Right ventricle myocardium superior (tissue), 1 donor: ENCODE results near the gene TMEM163. TPM values are rescaled to one million over a fixed set of nuclear protein-coding genes. Genes with fewer than 3 reads are reported as not detected.
"Not testable (repeated sequence)": the region's sequence is repeated elsewhere in the genome, so short reads cannot be mapped to it uniquely, and the experiment has no call there.

ENCODE experiments used
- ATAC-seq: fragments of 200-7000 bp; cut with Tn5 transposase; one replicate; pipeline ENCODE4 v1.9.1; 2020; ENCODE audit warnings: mild to moderate bottlenecking; ENCODE audit not compliant: poor library complexity
- DNase-seq: peaks from one replicate; pipeline ENCODE4 v3.0.0-alpha.2; 2020
- intact Hi-C: fragments of 100-400 bp; cut with DNase I; formaldehyde crosslinking; loops from one replicate; pipeline ENCODE4 v1.11.2; 2022
- total RNA-seq: library from RNA; stranded (reverse); fragmentation: NEBNext Ultra II Directional; extraction: Animal tissue kit (Norgen Biotek cat#: 25700); gene quantifications from one replicate; pipeline ENCODE4 v1.2.1, GENCODE V29; 2021
- donor health status: DM: no; HTN: yes; CAD: no; lungs with severe emphysema.

The TMEM163 gene
- total RNA-seq, 1 donor from 2014 or later: 0.38 TPM

DNA sequence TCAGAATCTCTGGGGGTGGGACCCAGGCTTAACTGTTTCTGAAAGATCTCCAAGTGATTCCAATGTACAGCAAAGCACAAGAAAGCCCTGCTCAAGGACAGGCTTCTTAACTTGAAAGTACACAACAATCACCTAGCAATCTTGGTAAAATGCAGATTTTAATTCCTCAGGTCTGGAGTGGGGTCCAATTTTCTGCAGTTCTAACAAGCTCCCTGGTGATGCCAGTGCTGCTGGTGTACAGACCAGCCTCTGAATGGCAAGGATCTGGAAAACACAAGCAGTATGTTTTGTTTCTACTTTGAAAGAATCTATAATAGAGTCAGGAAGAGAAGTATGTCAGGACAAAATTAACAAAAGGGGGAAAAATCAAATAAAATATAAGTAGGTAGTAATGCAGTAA is 7.8 kb upstream of the TMEM163 start:
- DNase-seq: no peak
- intact Hi-C loops: no loop called here

DNA sequence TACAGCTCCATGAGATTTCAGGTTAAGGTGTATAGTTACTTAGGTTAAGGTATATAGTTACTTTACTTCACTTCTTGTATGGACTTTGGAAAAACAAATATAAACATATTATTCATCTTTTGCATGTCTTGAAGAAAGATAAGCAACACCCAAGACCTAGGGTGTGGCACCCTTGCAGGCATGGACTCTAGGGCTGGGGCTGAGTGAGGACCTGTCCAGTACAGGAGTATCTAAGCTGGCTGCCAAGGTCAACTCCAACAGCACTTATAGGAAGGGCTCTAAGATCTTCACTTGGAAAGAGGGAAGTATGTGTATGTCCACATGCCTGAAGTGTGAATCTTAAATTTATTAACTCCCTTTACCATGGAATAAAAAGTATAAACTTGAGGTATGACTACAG is 7.1 kb upstream of the TMEM163 start:
- ATAC-seq: no peak
- intact Hi-C loops: no loop called here
- no peak for DNase-seq

More for the DNA sequence above, 7.8 kb upstream of the TMEM163 start:
- no peak for ATAC-seq

DNA sequence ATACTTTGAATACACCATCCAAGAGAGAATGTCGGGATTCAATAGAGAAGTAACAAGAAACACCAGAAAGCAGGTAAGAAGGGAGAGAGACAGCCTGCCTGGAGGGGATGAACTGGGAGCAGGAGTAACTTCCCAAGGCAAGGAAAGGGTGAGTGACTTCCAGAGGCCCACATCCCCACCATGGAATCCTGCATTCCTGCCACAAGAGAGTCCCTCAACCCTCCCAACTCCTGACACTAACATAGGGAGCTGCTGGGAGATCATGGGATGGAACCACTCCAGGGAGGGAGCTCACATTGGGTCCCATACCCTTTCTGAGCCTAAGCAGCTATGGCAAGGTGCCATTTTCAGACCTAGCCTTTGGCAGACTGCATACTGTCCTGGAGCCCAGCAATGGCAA is 5.5 kb upstream of the TMEM163 start:
- ATAC-seq: no peak
- DNase-seq: no peak
- intact Hi-C loops: no loop called here

DNA sequence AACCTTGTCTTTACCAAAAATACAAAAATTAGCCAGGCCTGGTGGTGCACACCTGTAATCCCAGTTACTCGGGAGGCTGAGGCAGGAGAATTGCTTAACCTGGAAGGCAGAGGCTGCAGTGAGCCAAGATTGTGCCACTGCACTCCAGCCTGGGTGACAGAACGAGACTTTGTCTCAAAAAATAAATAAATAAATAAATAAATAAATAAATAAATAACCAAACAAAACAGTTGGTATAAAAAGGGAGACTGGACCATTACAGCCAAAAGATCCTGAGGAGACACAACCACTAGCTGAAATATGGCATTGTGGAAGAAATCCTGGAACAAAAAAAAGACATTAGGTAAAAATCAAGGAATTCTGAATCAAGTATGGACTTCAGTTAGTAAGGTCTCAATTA is 4.9 kb upstream of the TMEM163 start:
- DNase-seq, intact Hi-C loops, ATAC-seq: not testable (repeated sequence)

DNA sequence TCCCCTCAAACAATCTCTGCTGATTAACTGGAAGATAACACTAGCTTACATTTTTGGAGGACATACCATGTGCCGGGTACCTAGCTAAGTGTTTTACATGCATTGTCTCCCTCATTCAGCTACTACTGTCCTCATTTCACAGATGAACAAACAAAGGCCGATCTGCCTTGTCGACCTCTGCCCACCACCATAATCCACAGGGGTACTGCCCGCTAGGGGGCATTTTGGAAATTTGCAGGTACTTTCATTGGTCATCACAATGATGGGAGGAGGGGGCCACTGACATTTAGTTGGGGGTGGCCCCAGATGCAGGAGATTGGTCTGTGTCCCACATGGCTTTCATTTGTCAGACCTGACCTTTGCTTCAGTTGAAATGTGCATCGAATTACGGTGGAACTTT is 3.9 kb upstream of the TMEM163 start:
- no peak for ATAC-seq
- intact Hi-C loops: no loop called here
- DNase-seq: no peak

DNA sequence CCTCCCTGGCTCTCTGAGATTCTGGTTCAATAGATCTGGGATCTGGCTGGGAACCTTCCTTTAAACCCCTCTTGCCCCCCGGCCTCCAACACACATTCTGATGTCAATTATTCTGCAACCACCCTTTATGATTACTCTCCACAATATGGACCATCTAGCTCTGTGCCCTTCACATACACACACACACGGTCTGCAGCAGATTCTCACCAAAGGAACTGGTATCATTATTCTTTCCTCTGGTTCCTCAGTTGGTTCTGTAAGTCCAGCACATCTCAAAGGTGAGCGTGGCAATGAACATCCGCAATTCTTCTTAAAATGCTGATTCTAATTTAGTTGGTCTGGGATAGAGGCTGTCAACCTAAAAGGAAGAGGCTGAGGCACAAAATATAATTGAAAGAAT is 2.8 kb upstream of the TMEM163 start:
- DNase-seq (no peak), ATAC-seq (no peak)
- intact Hi-C loops: no loop called here

DNA sequence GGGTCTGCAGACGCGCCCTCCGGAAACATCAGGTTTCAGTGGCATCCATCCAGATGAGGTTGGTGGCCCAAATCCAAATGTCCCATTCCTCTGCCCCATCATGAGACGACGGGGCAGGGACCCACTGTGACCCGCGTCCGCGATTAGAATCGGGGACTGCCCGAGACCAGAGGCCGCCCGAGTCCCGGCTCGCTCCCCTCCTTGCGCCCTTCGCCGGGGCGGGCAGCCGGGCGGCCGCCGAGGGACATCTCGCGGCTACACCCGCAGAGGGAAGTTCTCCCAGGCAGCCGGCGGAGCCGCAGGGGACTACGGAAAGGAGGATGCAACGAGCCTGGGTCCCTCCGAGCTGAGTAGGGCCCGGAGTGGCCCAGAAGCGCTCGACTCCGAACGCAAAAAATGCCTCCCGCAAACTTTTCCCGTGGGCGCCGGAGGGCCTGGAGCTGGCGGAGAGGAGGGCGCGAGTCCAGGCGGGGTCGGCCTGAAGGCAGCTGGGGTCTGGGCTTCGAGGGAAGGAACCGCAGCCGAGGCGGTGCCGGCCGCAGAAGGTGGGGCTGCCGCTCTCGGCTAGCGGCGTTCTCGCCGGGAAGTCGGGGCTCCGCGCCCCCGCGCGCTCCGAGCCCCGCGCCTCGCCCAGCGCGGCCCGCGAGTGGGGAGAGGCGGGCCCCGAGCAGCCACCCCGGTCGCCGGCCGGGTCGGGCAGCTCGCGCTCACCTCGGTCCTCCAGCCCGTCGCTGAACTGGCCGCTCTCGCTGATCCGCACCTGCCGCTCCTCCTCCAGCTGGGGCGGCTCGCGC is 580 bp downstream of the TMEM163 start:
- ATAC-seq (peak; percentile 43), DNase-seq (peak; percentile 47)
- intact Hi-C loops: no loop called here

DNA sequence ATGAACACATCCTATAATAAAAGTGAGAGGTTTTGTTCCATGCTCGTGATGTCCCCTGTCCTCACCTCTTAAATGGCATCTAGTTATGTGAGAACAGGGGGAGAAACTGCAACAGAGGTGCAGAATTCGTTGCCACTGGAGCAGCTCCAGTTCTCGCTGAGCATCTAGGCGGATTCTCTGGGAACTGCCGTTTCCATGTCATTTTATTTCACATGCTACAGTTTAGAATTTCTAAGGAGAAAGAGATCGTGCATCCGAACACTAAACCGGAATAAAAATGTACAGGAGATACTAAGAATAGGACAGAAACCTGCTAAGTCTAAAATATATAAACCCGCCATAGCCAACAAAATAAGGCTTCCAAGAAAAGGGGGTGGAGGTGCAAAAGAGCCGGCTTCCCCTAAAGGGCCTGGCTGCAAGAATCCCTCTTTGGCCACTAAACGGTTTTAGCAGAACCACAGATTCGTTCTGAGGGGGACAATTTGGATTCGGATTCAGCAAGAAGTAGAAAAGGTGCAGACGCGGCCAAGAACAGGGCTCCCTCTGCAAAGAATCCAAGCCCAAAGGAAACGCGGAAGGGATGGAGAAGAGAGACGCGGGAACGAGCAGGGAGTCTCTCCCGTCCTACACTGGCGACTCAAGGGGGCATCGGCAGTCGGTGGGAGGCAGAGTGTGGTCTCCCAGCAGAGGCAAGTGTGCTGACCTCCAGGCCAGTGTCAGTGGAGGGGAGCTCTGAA is 1.3 kb downstream of the TMEM163 start:
- intact Hi-C loops: no loop called here

DNA sequence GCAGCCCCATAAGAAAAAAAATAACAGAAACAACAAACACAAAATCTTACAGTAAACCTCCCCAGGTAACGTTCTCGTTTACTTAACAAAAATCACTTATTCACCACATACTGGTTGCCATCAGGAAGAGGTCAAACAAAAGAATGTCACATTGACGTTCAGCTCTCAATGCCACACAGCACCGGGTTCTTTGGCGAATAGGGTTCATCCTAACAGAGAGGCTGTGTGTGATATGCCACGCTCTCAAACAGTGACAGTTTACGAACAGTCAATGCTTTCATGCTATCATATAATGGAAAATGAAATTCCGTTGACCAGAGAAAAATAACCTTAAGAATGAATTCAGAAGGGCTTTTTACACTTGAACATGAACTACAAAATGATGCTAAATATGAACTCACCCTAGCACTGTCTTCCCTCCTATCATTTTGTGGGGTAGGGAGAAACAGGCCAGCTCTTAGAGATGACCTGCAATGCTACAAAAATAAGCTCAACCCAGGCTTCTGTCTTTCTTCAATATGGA is 2.0 kb downstream of the TMEM163 start:
- ATAC-seq: no peak
- intact Hi-C loops: no loop called here
- no peak for DNase-seq

More for the DNA sequence above, 1.3 kb downstream of the TMEM163 start:
- ATAC-seq (no peak), DNase-seq (no peak)

DNA sequence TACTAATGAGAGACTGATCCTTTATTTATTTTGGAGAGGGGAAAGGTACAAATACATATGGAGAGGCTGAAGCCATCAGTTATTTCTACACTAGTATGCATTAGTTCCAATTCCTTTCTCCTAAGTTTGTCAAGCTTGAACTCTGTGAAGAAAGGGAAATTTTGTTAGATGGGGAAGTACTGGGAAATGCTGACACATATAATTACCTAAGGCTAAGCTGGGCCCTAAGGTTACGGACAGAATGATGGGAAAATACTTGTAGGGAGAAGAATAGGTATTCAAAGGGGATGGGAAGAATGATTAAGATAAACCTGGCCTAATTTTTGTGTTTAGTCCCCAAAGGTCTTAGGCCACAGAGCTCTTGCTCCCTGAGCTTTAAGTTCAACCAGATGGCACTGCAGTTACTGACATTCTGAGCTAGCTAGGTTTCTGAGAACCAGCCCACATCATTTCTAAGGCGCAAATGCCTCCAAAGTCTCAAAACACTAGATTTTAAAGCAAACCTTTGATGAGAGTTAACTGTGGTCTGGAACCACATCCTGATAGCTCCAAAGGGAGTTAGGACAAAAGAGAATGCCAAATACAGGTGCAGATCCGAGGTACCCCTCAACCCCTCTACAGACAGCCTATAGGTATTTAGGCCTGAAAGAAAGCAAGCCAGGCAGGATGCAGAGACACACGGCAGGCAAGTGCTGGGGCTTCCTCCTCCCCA is 2.7 kb downstream of the TMEM163 start:
- ATAC-seq: no peak
- no peak for DNase-seq
- intact Hi-C loops: no loop called here

DNA sequence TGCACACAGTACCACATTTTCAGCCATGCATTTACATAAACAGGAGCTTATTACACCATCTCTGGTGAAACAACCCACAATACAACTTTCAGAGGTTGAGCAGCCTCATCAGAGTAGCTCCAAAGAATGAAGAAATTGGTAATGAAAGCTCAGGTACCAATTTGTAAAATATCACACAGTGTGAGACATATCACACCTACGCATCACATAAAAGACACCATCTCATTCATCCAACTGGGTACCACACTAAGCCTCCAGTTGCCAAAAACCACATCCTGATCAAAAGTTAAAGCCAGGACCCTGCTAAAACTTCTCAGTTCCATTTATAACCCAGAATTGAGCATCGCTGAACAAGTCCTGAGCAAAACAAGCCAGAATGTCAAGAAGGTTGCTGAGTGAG is 4.6 kb downstream of the TMEM163 start:
- intact Hi-C loops: no loop called here
- ATAC-seq (no peak), DNase-seq (no peak)

DNA sequence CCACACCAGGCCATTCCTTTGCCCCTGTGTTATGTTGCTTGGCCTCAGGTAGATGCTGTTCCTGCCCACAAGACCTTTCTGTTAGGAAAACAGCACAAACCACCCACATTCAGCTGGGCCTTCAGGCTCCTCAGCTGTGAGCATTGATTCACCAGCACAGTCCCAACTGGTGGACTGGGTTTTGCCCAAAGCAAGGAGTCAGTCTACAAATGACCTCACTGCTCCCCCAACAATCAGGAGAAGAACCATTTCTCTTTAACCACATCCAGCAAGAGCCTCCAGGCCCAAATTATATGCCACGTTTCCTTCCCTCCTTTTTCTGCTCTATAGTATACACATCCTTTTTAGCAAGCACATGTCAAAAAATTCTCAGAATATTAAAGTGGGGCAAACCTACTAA is 5.2 kb downstream of the TMEM163 start:
- no peak for DNase-seq
- intact Hi-C loops: no loop called here
- ATAC-seq: no peak

DNA sequence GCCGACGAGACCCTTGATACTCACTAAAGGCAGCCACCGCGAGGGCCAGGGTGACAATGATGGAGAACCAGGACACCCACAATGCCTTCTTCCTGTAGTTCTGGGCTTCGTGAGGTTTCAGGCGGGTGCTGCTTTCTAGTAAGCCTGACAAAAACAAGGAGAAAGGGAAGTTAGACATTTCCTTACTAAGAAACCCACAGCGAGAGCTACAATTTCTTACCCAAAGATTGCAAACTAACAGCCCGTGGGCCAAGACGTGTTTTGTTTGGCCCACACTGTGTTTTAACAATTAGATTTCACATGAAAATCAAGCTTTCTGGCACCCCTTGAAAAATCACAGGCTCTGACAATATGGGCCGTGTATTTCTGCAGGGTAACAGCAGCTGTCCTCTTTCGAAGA is 5.6 kb downstream of the TMEM163 start:
- intact Hi-C loops: no loop called here
- DNase-seq (no peak), ATAC-seq (no peak)

DNA sequence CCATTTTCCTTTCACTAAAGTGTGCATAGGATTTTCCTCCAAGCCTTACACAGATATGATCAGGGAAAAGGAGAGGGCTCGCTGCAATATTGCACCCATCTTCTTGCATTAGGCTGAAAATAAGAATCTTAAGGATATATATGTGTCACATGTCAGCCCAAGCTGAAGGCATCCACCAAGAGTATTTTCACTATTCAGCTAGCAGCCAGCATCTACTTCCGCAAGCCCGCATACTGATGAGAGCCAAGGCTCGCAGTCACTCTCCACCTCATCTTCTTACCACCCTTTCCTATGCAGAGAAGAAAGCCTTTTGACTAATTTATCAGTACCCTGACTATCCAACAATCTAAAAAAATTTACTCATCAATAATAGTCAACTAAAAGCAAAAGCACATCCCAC is 6.1 kb downstream of the TMEM163 start:
- DNase-seq (no peak), ATAC-seq (no peak)
- intact Hi-C loops: no loop called here

DNA sequence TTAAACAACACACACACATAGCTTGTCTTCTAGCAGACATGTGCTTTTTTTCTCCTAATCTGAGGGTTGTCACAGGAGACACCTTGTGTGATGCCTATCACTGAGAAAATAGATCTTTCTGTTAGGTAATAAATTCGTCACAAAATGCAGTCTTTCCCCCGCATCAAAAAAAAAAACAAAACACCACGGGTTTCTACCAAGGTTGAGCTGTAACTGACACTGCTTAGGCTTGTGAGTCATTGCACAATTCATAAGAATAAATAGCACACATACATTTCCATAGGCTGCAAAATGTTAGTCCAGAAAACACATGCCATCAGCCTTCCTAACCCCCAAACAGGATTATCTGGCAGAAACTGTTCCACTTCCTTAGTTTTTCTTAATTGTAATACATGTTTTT is 6.5 kb downstream of the TMEM163 start:
- ATAC-seq: no peak
- intact Hi-C loops: no loop called here
- DNase-seq: no peak

DNA sequence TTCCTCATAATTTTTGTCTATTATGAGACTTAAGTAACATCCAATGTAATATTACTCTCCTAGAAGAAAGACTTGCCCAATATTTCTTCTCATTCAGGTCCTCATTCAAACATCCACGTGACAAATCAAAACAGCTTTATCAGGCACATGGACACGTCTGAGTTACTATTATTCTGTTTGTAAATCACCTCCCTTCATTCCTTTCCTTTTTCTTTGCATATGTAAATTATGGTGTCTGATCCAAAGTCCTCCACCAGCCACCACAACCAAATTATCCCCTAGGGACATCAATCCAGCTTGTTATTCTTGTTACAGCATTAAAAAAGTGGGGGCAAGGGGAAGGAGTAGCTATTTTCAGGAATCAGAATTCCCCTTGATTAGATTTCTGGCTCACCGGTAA is 7.1 kb downstream of the TMEM163 start:
- ATAC-seq (no peak), DNase-seq (no peak)
- intact Hi-C loops: no loop called here

DNA sequence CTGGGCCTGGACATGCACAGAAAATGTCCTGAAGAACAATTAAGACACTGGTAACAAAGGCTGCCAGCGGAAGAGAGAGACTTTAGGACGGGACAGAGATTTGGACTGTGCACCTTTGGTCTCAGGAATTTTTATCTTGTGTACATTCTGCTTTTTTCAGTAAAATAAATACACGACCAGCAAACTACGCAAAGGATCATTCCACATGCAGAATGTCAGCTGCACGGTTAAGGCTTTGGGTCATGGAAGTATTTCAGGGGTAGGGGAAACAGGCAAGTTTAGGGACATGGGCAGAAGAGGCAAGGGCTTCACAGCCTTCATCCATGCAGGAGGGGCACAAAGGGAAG is 11.5 kb downstream of the TMEM163 start:
- intact Hi-C loops: no loop called here
- ATAC-seq (no peak), DNase-seq (no peak)

DNA sequence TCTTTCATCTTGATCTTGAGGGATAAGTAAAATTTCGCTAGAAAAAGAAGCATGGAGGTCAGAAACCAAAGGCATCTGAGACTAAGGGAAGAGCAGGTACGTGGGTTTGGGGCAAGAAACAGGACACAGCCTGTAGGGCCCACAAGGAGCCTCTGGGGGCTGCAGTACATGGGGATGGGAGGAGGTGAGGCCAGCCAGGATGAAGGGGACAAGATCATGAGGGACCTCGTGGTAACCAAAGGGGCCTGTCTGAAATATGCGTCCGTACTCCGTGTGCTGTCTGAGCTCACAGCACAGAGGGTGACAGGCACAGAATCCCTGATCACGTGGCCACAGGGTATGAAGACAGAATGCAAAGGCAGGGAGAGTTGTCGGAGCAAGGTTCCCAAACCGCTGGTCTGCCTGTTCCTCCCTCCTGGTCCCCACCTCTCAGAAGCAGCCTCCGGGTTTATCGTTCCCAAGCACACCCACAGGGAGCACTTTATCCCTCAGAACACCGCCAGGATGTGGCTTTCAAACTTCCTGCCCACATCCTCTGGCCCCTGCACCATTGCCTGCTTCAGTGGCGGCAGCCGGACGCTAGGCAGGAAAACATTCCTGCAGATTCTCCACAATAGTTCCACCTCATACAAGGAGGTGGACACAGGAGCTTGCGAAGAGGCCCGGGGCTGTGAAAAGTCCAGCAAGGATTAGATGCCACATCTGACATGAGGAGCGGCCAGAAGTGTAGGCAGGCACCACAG is 12.0 kb downstream of the TMEM163 start:
- intact Hi-C loops: no loop called here
- ATAC-seq (peak; percentile 49), DNase-seq (no peak)
